AG04449 (cell line): ENCODE data around the gene ZNF521.

Experiments used
- CTCF ChIA-PET: fragments of 350-600 bp; formaldehyde crosslinking; extraction: SDS; loops from one replicate; lab custom pipeline; 2021; ENCODE audit warnings: antibody characterized with exemption; lab: Yijun Ruan, JAX
- POLR2A ChIA-PET: fragments of 400-600, 350-600 bp; formaldehyde crosslinking; extraction: SDS; loops from one replicate; lab custom pipeline; 2020; ENCODE audit warnings: antibody characterized with exemption, inconsistent platforms; lab: Yijun Ruan, JAX
- DNase-seq: peaks from one replicate; pipeline ENCODE4 v3.0.0-alpha.2; 2010; ENCODE audit warnings: low read depth, low spot score
- H3K4me3 ChIP-seq: 2 replicates; pipeline ENCODE4 v1.5.1; 2011; ENCODE audit warnings: low read depth, mild to moderate bottlenecking, control low read depth, low read length
- TF ChIP-seq, protein P1 (sequence below): IDR thresholded peaks from one replicate; pipeline ENCODE4 v1.5.1; 2011; ENCODE audit warnings: mild to moderate bottlenecking, moderate library complexity, low read length, control low read depth, inconsistent platforms; ENCODE audit not compliant: insufficient read depth; ENCODE audit errors: missing control alignments

The ZNF521 gene

GRCh38 chr18:25137197-25137472 lies 214.8 kb downstream of the ZNF521 start:
- TF ChIP-seq, protein P1, sequence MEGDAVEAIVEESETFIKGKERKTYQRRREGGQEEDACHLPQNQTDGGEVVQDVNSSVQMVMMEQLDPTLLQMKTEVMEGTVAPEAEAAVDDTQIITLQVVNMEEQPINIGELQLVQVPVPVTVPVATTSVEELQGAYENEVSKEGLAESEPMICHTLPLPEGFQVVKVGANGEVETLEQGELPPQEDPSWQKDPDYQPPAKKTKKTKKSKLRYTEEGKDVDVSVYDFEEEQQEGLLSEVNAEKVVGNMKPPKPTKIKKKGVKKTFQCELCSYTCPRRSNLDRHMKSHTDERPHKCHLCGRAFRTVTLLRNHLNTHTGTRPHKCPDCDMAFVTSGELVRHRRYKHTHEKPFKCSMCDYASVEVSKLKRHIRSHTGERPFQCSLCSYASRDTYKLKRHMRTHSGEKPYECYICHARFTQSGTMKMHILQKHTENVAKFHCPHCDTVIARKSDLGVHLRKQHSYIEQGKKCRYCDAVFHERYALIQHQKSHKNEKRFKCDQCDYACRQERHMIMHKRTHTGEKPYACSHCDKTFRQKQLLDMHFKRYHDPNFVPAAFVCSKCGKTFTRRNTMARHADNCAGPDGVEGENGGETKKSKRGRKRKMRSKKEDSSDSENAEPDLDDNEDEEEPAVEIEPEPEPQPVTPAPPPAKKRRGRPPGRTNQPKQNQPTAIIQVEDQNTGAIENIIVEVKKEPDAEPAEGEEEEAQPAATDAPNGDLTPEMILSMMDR = no peak
- H3K4me3 ChIP-seq = no peak overlapping the region
- POLR2A ChIA-PET = no interaction called here
- DNase-seq = no peak
- CTCF ChIA-PET = no interaction called here

GRCh38 chr18:25136416-25137196 lies 215.4 kb downstream of the ZNF521 start:
- TF ChIP-seq, protein P1 = no peak
- CTCF ChIA-PET = no interaction called here
- DNase-seq = no peak

DNA sequence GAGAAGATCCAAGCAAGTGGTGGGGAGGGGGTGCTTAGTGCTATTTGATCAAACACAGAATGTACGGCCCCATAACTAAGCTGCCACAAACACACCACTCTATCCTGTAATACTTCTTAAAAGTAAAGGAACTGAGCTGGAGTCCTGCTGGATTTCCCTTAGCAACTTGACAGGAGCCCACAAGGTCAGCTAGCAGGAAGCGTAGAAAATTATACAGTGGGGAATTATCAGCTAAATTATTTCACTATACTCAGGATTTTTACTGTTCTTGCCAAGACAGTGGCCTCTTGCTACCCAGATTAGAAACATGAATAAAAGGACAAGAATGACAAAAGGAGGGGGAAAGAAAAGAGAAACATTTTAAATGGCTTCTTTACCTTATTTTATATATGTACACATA lies 217.1 kb downstream of the ZNF521 start:
- POLR2A ChIA-PET = no interaction called here
- no peak for DNase-seq
- CTCF ChIA-PET = no interaction called here
- H3K4me3 ChIP-seq = no peak overlapping the region
- TF ChIP-seq, protein P1 = no peak

More at GRCh38 chr18:25136416-25137196, 215.4 kb downstream of the ZNF521 start:
- POLR2A ChIA-PET = no interaction called here
- no peak overlapping the region for H3K4me3 ChIP-seq

GRCh38 chr18:25133879-25134278 lies 218.1 kb downstream of the ZNF521 start:
- CTCF ChIA-PET = interaction anchor here (0.8 kb wide), 1 partner anchor 10 kb away, joined by 3 read pairs; no protein-coding TSS in a partner anchor

GRCh38 chr18:25132786-25133496 lies 219.0 kb downstream of the ZNF521 start:
- H3K4me3 ChIP-seq = no peak overlapping the region
- CTCF ChIA-PET = no interaction called here
- POLR2A ChIA-PET = no interaction called here
- TF ChIP-seq, protein P1 = no peak
- no peak for DNase-seq

More at GRCh38 chr18:25133879-25134278, 218.1 kb downstream of the ZNF521 start:
- POLR2A ChIA-PET = no interaction called here
- TF ChIP-seq, protein P1 = no peak
- H3K4me3 ChIP-seq = no peak overlapping the region
- no peak for DNase-seq

DNA sequence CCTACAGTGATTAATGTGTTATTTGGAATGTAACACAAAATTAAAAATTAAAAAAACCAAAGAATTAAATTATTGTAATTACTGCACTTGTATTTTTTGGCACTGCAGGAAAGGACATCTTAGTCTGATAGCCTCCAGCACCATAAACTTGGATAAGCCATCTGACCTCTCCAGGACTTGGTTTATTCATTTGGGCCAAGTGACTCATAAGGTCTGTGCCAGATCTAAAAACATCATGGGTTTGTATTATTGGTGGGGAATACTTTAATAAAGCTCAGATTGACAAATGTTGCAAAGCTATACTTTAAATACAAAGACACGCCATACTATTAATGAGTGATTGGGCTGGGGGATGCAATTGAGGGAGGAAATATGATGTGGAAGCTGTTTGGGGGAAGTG lies 225.2 kb downstream of the ZNF521 start:
- no peak for DNase-seq
- no peak overlapping the region for H3K4me3 ChIP-seq
- TF ChIP-seq, protein P1 = no peak
- CTCF ChIA-PET = no interaction called here
- POLR2A ChIA-PET = no interaction called here
